Karpas-422 (cell line): ENCODE results near the gene DPEP2NB. TPM values are rescaled to one million over a fixed set of nuclear protein-coding genes. Genes with fewer than 3 reads are reported as not detected.
"Not testable (repeated sequence)": the region's sequence is repeated elsewhere in the genome, so short reads cannot be mapped to it uniquely, and the experiment has no call there.

Experiments used
- DNase-seq: peaks from one replicate; pipeline ENCODE4 v3.0.0-alpha.2; 2015
- H2AFZ ChIP-seq: fragments of 200-600 bp; sonication (generic); 2 replicates; pipeline ENCODE4 v1.6.1; 2014; ENCODE audit warnings: antibody characterized with exemption, low read length, mixed read lengths
- H3K27ac ChIP-seq: fragments of 200-600 bp; sonication (generic); 2 replicates; pipeline ENCODE4 v1.5.1; 2014; ENCODE audit warnings: mild to moderate bottlenecking, low read length, moderate library complexity
- H3K27me3 ChIP-seq: fragments of 200-600 bp; sonication (generic); 2 replicates; pipeline ENCODE4 v1.6.1; 2014; ENCODE audit warnings: low read length, mixed read lengths
- H3K36me3 ChIP-seq: fragments of 200-600 bp; sonication (generic); 2 replicates; pipeline ENCODE4 v1.6.1; 2014; ENCODE audit warnings: low read length, mixed read lengths; ENCODE audit not compliant: insufficient read depth
- H3K4me1 ChIP-seq: fragments of 200-600 bp; sonication (generic); 2 replicates; pipeline ENCODE4 v1.6.1; 2014; ENCODE audit warnings: mild to moderate bottlenecking, low read length, mixed read lengths
- H3K4me2 ChIP-seq: fragments of 200-600 bp; sonication (generic); 2 replicates; pipeline ENCODE4 v1.6.1; 2014; ENCODE audit warnings: low read length, low read depth, mild to moderate bottlenecking; ENCODE audit not compliant: poor library complexity, severe bottlenecking
- H3K4me3 ChIP-seq: fragments of 200-600 bp; sonication (generic); 2 replicates; pipeline ENCODE4 v1.5.1; 2014; ENCODE audit warnings: mild to moderate bottlenecking, antibody characterized with exemption, low read length, mixed read lengths
- H3K79me2 ChIP-seq: fragments of 200-600 bp; sonication (generic); 2 replicates; pipeline ENCODE4 v1.6.1; 2014; ENCODE audit warnings: mild to moderate bottlenecking, low read length, mixed read lengths
- H3K9ac ChIP-seq: fragments of 200-600 bp; sonication (generic); 2 replicates; pipeline ENCODE4 v1.6.0; 2014; ENCODE audit warnings: low read length
- H3K9me2 ChIP-seq: fragments of 200-600 bp; sonication (generic), shearing (Covaris generic); replicated peaks from 2 replicates; pipeline ENCODE4 v1.6.0; 2014; ENCODE audit warnings: mild to moderate bottlenecking, low read length, moderate library complexity; ENCODE audit not compliant: insufficient read depth
- H3K9me3 ChIP-seq: fragments of 300-700, 200-600 bp; sonication (generic); 2 replicates; pipeline ENCODE4 v1.6.1; 2014; ENCODE audit warnings: low read length, mixed read lengths
- H4K20me1 ChIP-seq: fragments of 200-600 bp; sonication (generic); 2 replicates; pipeline ENCODE4 v1.6.1; 2014; ENCODE audit warnings: mild to moderate bottlenecking, antibody characterized with exemption, low read length, low read depth; ENCODE audit not compliant: insufficient read depth
- total RNA-seq: library from RNA; depleted of rRNA; stranded (reverse); fragments of >200 nt; shearing (Covaris generic); gene quantifications from 2 replicates; pipeline ENCODE4 v1.2.3, GENCODE V29; 2014; ENCODE audit warnings: low replicate concordance

DPEP2NB gene
- total RNA-seq, 1 experiment from 2014 or later: not detected

DNA sequence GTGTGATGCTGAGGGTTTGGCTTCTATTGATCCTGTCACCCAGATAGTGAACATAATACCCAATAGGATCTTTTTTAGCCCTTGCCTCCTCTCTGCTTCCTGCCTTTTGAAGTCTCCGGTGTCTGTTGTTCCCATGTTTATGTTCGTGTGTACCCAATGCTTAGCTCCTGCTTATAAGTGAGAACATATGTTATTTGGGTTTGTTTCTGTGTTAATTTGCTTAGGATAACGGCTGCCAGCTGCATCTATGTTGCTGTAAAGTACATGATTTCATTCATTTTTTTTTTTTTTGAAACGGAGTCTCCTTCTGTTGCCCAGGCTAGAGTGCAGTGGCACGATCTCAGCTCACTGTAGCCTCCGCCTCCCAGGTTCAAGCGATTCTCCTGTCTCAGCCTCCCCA, 30.4 kb upstream of the DPEP2NB start:
- Histone ChIP-seq H3K9me3 (no peaks in the 10 kb centered on the region), H3K27ac (no peak overlapping the region), H4K20me1 (peaks cover 4% of the 10 kb centered on the region), H3K4me1 (peaks cover 19% of the 10 kb centered on the region), H3K9me2 (no peaks in the 10 kb centered on the region), H3K4me2 (no peak overlapping the region), H3K79me2 (peaks cover 62% of the 10 kb centered on the region), H2AFZ (no peak overlapping the region), H3K27me3 (no peaks in the 10 kb centered on the region), H3K9ac (no peak overlapping the region), H3K36me3 (peaks cover 13% of the 10 kb centered on the region; the same call in 1 of the 2 replicates), H3K4me3 (no peak overlapping the region)
- no peak for DNase-seq

- Histone ChIP-seq H3K79me2 (peaks cover 44% of the 10 kb centered on the region), H4K20me1 (no peaks in the 10 kb centered on the region), H3K4me2 (no peak overlapping the region)
Measured at GRCh38 chr16:68041783-68042182, 26.1 kb upstream of the DPEP2NB start.

GRCh38 chr16:68040506-68041288, 25.0 kb upstream of the DPEP2NB start:
- H3K27me3 ChIP-seq: no peaks in the 10 kb centered on the region
- H3K4me2 ChIP-seq: no peak overlapping the region
- peak overlapping the region; percentile 97 for H3K27ac ChIP-seq
- no peak overlapping the region for H3K4me3 ChIP-seq
- H3K36me3 ChIP-seq: peaks cover 9% of the 10 kb centered on the region; the same call in 1 of the 2 replicates
- no peaks in the 10 kb centered on the region for H3K9me3 ChIP-seq
- H3K9ac ChIP-seq: no peak overlapping the region
- peaks cover 44% of the 10 kb centered on the region for H3K4me1 ChIP-seq
- H3K79me2 ChIP-seq: peaks cover 36% of the 10 kb centered on the region
- no peaks in the 10 kb centered on the region for H3K9me2 ChIP-seq
- no peaks in the 10 kb centered on the region for H4K20me1 ChIP-seq
- H2AFZ ChIP-seq: no peak overlapping the region
- peak; percentile 95 for DNase-seq

More at GRCh38 chr16:68041783-68042182, 26.1 kb upstream of the DPEP2NB start:
- Histone ChIP-seq H3K27ac (no peak overlapping the region), H3K4me1 (peaks cover 42% of the 10 kb centered on the region), H3K27me3 (no peaks in the 10 kb centered on the region), H2AFZ (no peak overlapping the region), H3K9ac (no peak overlapping the region), H3K9me2 (no peaks in the 10 kb centered on the region), H3K9me3 (no peaks in the 10 kb centered on the region), H3K36me3 (peaks cover 9% of the 10 kb centered on the region; the same call in 1 of the 2 replicates), H3K4me3 (no peak overlapping the region)
- no peak for DNase-seq

DNA sequence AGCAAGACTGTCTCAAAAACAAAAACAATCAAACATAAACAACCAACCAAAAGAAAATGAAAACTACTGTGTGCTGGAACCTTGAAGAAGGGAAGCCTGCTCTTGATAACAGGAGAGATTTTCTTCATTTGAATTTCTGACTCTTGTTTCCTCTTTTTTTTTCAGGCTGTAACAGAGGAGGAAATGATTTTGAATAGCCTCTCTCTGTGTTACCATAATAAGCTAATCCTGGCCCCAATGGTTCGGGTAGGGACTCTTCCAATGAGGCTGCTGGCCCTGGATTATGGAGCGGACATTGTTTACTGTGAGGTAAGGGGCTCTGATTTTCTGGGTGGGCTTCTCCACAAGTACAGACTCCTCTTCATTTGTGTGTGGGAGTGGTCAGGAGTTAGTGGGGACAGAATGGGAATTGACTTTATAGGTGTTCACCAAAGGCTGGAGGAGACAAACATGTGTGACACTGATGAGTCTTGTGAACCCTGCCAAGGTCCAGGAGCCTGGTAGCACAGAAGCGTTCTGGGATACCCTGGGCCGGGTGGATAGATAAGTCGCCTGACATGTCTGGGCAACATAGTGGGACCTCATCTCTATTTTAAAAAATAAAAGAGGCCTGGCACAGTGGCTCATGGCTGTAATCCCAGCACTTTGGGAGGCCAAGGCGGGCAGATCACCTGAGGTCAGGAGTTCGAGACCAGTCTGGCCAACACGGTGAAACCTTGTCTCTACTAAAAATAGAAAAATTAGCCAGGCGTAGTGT, 22.3 kb upstream of the DPEP2NB start:
- H3K9ac ChIP-seq: peak overlapping the region; percentile 64
- peak overlapping the region; percentile 97 for H3K27ac ChIP-seq
- DNase-seq: peak; percentile 89
- peak overlapping the region; percentile 76 for H3K4me2 ChIP-seq
- peak overlapping the region; percentile 56 for H3K4me3 ChIP-seq
- no peaks in the 10 kb centered on the region for H3K27me3 ChIP-seq
- H4K20me1 ChIP-seq: no peaks in the 10 kb centered on the region
- peaks cover 50% of the 10 kb centered on the region for H3K4me1 ChIP-seq
- peaks cover 17% of the 10 kb centered on the region for H3K79me2 ChIP-seq
- H3K9me3 ChIP-seq: no peaks in the 10 kb centered on the region
- no peak overlapping the region for H2AFZ ChIP-seq
- peaks cover 9% of the 10 kb centered on the region; the same call in 1 of the 2 replicates for H3K36me3 ChIP-seq
- H3K9me2 ChIP-seq: no peaks in the 10 kb centered on the region

DNA sequence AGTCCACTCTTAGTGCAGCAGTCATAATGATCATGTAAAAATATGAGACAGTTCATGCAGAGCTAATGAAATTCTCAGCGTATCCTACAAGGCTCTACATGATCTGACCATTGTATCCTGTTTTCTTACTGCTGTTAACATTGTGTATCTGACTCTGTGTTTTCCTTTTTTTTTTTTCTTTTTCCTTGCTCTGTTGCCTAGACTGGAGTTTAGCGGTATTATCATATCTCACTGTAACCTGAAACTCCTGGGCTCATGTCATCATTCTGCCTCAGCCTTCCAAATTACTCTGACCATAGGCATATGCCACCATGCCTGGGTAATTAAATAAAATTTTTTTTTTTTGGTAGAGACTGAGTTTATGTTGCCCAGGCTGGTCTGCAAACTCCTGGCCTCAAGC, 19.5 kb upstream of the DPEP2NB start:
- H3K9me2 ChIP-seq: no peaks in the 10 kb centered on the region
- no peaks in the 10 kb centered on the region for H4K20me1 ChIP-seq
- H3K4me2 ChIP-seq: no peak overlapping the region
- H3K4me3 ChIP-seq: no peak overlapping the region
- H2AFZ ChIP-seq: no peak overlapping the region
- DNase-seq: no peak
- no peaks in the 10 kb centered on the region for H3K27me3 ChIP-seq
- H3K4me1 ChIP-seq: peaks cover 42% of the 10 kb centered on the region
- H3K9me3 ChIP-seq: no peaks in the 10 kb centered on the region
- H3K27ac ChIP-seq: peak overlapping the region; percentile 28
- H3K9ac ChIP-seq: no peak overlapping the region
- H3K36me3 ChIP-seq: no peaks in the 10 kb centered on the region
- no peaks in the 10 kb centered on the region for H3K79me2 ChIP-seq

DNA sequence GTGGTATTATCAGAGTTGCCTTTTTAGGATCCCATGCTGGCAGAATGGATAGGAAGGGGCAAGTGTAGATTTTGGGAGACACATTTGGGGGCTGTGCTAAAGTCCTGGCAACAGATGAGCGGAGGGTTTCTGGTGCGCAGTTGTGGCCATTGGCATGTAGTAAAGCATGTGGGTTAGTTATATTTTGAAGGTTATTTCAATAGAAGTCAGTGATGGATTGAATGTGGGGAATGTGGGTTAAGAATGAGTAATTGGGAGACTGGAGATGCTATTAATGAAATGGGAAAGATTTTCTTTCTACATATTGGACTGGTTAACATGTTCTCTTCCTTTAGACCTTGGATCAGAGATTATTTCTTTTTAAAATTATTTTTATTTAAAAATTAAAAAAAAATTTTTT, 17.4 kb upstream of the DPEP2NB start:
- Histone ChIP-seq H3K9me2 (no peaks in the 10 kb centered on the region), H4K20me1 (no peaks in the 10 kb centered on the region), H3K9ac (no peak overlapping the region), H2AFZ (no peak overlapping the region), H3K4me3 (no peak overlapping the region), H3K4me2 (no peak overlapping the region), H3K79me2 (peaks cover 6% of the 10 kb centered on the region; the same call in 1 of the 2 replicates), H3K9me3 (no peaks in the 10 kb centered on the region), H3K4me1 (peaks cover 21% of the 10 kb centered on the region), H3K27me3 (no peaks in the 10 kb centered on the region), H3K36me3 (no peaks in the 10 kb centered on the region), H3K27ac (no peak overlapping the region)
- DNase-seq: no peak

DNA sequence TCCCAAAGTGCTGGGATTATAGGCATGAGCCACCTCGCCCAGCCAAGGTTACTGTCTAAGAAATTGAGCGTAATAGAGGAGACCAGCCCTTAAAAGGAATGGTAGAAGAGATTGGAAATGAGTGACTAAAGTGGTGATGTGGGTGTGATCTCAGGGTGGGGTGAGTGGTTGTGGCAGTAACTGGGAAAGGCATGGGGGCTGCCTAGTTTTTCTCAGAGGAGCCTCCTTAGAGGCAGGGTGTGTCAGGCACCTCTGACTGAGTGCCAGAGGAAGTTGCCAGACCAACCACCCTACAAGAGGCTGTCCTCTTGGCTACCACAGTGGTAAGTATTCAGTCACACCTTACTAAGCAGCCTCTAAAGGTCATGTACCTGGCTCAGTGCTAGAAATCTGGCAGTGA, 16.2 kb upstream of the DPEP2NB start:
- H3K27ac ChIP-seq: no peak overlapping the region

DNA sequence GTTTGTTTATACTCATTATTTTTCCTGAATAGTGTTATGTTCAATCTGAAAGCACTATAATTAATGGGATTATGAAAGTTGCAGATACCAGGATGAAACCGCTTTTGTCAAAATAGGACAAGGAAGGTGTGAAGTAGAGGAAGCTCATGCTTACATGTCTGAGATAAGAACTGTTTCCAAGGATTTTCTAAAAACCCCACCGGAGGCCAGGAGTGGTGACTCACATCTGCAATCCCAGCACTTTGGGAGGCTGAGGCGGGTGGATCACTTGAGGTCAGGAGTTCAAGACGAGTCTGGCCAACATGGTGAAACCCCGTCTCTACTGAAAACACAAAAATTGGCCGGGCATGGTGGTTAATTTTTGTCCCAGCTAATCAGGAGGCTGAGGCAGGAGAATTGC, 14.4 kb upstream of the DPEP2NB start:
- not testable (repeated sequence) for H3K4me3 ChIP-seq, H3K9ac ChIP-seq, H3K4me1 ChIP-seq, H4K20me1 ChIP-seq, H3K9me2 ChIP-seq, H3K27me3 ChIP-seq, H3K27ac ChIP-seq, H3K9me3 ChIP-seq, H3K4me2 ChIP-seq, H2AFZ ChIP-seq, DNase-seq
- peaks cover 15% of the 10 kb centered on the region for H3K79me2 ChIP-seq
- peaks cover 20% of the 10 kb centered on the region for H3K36me3 ChIP-seq

More for the DNA sequence above, 16.2 kb upstream of the DPEP2NB start:
- H3K4me1 ChIP-seq: peaks cover 10% of the 10 kb centered on the region
- peaks cover 6% of the 10 kb centered on the region; the same call in 1 of the 2 replicates for H3K79me2 ChIP-seq
- no peaks in the 10 kb centered on the region for H4K20me1 ChIP-seq
- no peak for DNase-seq
- H3K36me3 ChIP-seq: peaks cover 8% of the 10 kb centered on the region; the same call in 1 of the 2 replicates
- no peaks in the 10 kb centered on the region for H3K9me3 ChIP-seq
- H3K27me3 ChIP-seq: no peaks in the 10 kb centered on the region
- no peak overlapping the region for H3K4me2 ChIP-seq
- H3K9ac ChIP-seq: no peak overlapping the region
- H3K9me2 ChIP-seq: no peaks in the 10 kb centered on the region
- H2AFZ ChIP-seq: no peak overlapping the region
- H3K4me3 ChIP-seq: no peak overlapping the region
